ENCODE results near the gene KRT32.

GRCh38 chr17:41417576-41418015 is 49.6 kb downstream of the KRT32 start:
- TF ChIP-seq TAF1 (IDR thresholded peaks at IDR 0.05; ENCODE audit: borderline replicate concordance, insufficient read depth, low read length): no peak
- no peak for TF ChIP-seq FOXP2 (optimal IDR thresholded peaks at IDR 0.05; ENCODE audit: borderline replicate concordance, extremely low read depth, extremely low read length, insufficient read depth)
- TF ChIP-seq POLR2AphosphoS5 (IDR thresholded peaks at IDR 0.05; ENCODE audit: low read depth, low read length): no peak
- no peak for TF ChIP-seq REST (IDR thresholded peaks at IDR 0.05; ENCODE audit: insufficient read depth in 1 of 2, low read depth in 2 of 2, low read length in 2 of 2)
